Measurements from ENCODE around the gene UPK1A. TPM values are rescaled to one million over a fixed set of nuclear protein-coding genes. Genes with fewer than 3 reads are reported as not detected.

UPK1A gene
- total and polyA plus RNA-seq, 10 of the 15 experiments (the other 5 are each of a cell fraction or from before 2014, with no cell fraction given): 0.15 to 1.9 (median 0.26) TPM; not detected in 7

GRCh38 chr19:35704218-35704617, 37.9 kb downstream of the UPK1A start, which contains the start of gene ZBTB32:
TSS of gene ZBTB32 (plus strand) at chr19:35704558. CDS start at chr19:35714627, 10,069 bp downstream.
- ATAC-seq: no peak

More at GRCh38 chr19:35704218-35704617, 37.9 kb downstream of the UPK1A start, which contains the start of gene ZBTB32:
- in situ Hi-C loops (cut with MboI): no loop called here
- ChIA-PET SMC1A (ENCODE audit: uncharacterized antibody, unreplicated experiment) (interaction anchor here (3.0 to 12.3 kb wide), 2 partner anchors 9 to 10 kb away, joined by 12 to 375 read pairs; no protein-coding TSS in a partner anchor), RAD21 (ENCODE audit: unreplicated experiment) (interaction anchor here (11.0 kb wide), 1 partner anchor 9 kb away, joined by 430 read pairs; no protein-coding TSS in a partner anchor), POLR2A (interaction anchor here (11.9 kb wide), 1 partner anchor 6 kb away, joined by 516 read pairs; no protein-coding TSS in a partner anchor), CTCF (no interaction called here)
- no peak within 1 kb of the TSS for H2AFZ ChIP-seq (ENCODE audit: control insufficient read depth, low read depth, low read length)
- no peak within 1 kb of the TSS for H3K27ac ChIP-seq (ENCODE audit: control insufficient read depth, insufficient read depth)
- H3K79me2 ChIP-seq (ENCODE audit: control insufficient read depth, insufficient read depth, low read length): peaks cover 2% of the 10 kb centered on the region; the same call in 1 of the 2 replicates
- H3K36me3 ChIP-seq (ENCODE audit: control insufficient read depth in 2 of 2, insufficient read depth in 2 of 2, low read length in 1 of 2): no peaks in the 10 kb centered on the region
- H3K4me2 ChIP-seq (ENCODE audit: control insufficient read depth, insufficient read depth): no peak within 1 kb of the TSS
- no peaks in the 10 kb centered on the region for H3K9me3 ChIP-seq (replicated peaks; ENCODE audit: control insufficient read depth, insufficient read depth, low read length)
- WGBS (ENCODE audit: insufficient coverage, insufficient replicate concordance, low lambda C conversion rate, missing lambda C conversion rate): 69% methylated on average over 24 of the region's 24 CpGs
- TF ChIP-seq ATF7 (IDR thresholded peaks at IDR 0.05; ENCODE audit: low read depth): no peak
- no peak for TF ChIP-seq CEBPB (IDR thresholded peaks at IDR 0.05; ENCODE audit: borderline replicate concordance in 1 of 2, low read depth in 2 of 2, low read length in 2 of 2)
- TF ChIP-seq PAX5 (IDR thresholded peaks at IDR 0.05; ENCODE audit: borderline replicate concordance, low read depth, low read length): no peak
- TF ChIP-seq RBBP5 (conservative IDR thresholded peaks at IDR 0.05): no peak
- TF ChIP-seq, protein P1, sequence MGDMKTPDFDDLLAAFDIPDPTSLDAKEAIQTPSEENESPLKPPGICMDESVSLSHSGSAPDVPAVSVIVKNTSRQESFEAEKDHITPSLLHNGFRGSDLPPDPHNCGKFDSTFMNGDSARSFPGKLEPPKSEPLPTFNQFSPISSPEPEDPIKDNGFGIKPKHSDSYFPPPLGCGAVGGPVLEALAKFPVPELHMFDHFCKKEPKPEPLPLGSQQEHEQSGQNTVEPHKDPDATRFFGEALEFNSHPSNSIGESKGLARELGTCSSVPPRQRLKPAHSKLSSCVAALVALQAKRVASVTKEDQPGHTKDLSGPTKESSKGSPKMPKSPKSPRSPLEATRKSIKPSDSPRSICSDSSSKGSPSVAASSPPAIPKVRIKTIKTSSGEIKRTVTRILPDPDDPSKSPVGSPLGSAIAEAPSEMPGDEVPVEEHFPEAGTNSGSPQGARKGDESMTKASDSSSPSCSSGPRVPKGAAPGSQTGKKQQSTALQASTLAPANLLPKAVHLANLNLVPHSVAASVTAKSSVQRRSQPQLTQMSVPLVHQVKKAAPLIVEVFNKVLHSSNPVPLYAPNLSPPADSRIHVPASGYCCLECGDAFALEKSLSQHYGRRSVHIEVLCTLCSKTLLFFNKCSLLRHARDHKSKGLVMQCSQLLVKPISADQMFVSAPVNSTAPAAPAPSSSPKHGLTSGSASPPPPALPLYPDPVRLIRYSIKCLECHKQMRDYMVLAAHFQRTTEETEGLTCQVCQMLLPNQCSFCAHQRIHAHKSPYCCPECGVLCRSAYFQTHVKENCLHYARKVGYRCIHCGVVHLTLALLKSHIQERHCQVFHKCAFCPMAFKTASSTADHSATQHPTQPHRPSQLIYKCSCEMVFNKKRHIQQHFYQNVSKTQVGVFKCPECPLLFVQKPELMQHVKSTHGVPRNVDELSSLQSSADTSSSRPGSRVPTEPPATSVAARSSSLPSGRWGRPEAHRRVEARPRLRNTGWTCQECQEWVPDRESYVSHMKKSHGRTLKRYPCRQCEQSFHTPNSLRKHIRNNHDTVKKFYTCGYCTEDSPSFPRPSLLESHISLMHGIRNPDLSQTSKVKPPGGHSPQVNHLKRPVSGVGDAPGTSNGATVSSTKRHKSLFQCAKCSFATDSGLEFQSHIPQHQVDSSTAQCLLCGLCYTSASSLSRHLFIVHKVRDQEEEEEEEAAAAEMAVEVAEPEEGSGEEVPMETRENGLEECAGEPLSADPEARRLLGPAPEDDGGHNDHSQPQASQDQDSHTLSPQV (IDR thresholded peaks at IDR 0.05): no peak
- peak; percentile 83 for TF ChIP-seq REST (IDR thresholded peaks at IDR 0.05; ENCODE audit: low read depth, low read length)
- TF ChIP-seq RB1 (IDR thresholded peaks at IDR 0.05; ENCODE audit: borderline replicate concordance): no peak
- TF ChIP-seq POLR2AphosphoS5 (IDR thresholded peaks at IDR 0.05; ENCODE audit: low read length): no peak
- TF ChIP-seq EGR1 (IDR thresholded peaks at IDR 0.05; ENCODE audit: borderline replicate concordance in 1 of 2, low read depth in 2 of 2, low read length in 2 of 2): no peak
- TF ChIP-seq TCF7 (IDR thresholded peaks at IDR 0.05; ENCODE audit: borderline replicate concordance): no peak
- peak; percentile 61; the same call in 1 of the 2 replicates for TF ChIP-seq NFYB (IDR thresholded peaks at IDR 0.05; ENCODE audit: insufficient read depth, low read depth, low read length)
- peak; percentile 16 for TF ChIP-seq SP1 (IDR thresholded peaks at IDR 0.05; ENCODE audit: low read depth, low read length)
- no peak for TF ChIP-seq ZBED1 (IDR thresholded peaks at IDR 0.05; ENCODE audit: borderline replicate concordance)
- no peak for TF ChIP-seq STAT3 (IDR thresholded peaks at IDR 0.05; ENCODE audit: low read depth, low read length)
- TF ChIP-seq MTA2 (IDR thresholded peaks at IDR 0.05; ENCODE audit: low read depth): no peak
- TF ChIP-seq SMAD5 (IDR thresholded peaks at IDR 0.05; ENCODE audit: low read depth): no peak
- H4K20me1 ChIP-seq (ENCODE audit: control insufficient read depth, insufficient read depth): no peaks in the 10 kb centered on the region
- intact Hi-C loops (cut with micrococcal nuclease; ENCODE audit: unreplicated experiment): no loop called here
- FAIRE-seq (no peak), DNase-seq (ENCODE audit: low read depth, low spot score) (no peak)
- peaks cover 7% of the 10 kb centered on the region for H3K4me1 ChIP-seq (ENCODE audit: control insufficient read depth, insufficient read depth, low read length)
- H3K27me3 ChIP-seq (replicated peaks in 1 of 2; ENCODE audit: control insufficient read depth in 2 of 2, insufficient read depth in 2 of 2, low read length in 1 of 2): no peaks in the 10 kb centered on the region
- peak within 1 kb of the TSS; percentile 80; the same call in 1 of the 2 replicates for H3K4me3 ChIP-seq
- BruUV-seq (replicated peaks): no TSS peak
- no peak within 1 kb of the TSS for H3K9ac ChIP-seq (ENCODE audit: control insufficient read depth, insufficient read depth, low read length)
